Measurements from ENCODE around the gene KRTAP9-9.
"Not testable (repeated sequence)": the region's sequence is repeated elsewhere in the genome, so short reads cannot be mapped to it uniquely, and the experiment has no call there.

The KRTAP9-9 gene

DNA sequence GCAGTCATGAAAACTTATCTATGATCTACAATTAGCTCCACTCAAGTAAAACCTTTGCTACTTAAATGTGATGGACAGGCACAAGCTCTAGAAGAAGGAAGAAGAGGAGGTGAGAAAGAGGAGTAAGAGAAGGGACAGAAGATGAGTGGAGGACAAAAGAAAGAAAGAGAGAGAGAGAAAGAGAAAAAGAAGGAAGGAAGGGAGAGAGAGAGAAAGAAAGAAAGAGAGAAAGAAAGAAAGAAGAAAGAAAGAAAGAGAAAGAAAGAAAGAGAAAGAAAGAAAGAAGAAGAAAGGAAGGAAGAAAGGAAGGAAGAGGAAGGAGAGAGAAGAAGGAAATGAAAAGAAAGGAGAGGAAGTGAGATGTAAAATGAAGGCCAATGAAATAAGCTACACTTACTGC, 25.1 kb upstream of the KRTAP9-9 start:
- no peaks in the 10 kb centered on the region for H3K4me1 ChIP-seq (ENCODE audit: control insufficient read depth, low read length)
- no peaks in the 10 kb centered on the region for H3F3A ChIP-seq (ENCODE audit: control insufficient read depth, insufficient read depth)
- H3K27ac ChIP-seq (ENCODE audit: low read depth, low read length) = no peak overlapping the region
- no peak for TF ChIP-seq EZH2phosphoT487 (IDR thresholded peaks at IDR 0.05; ENCODE audit: borderline replicate concordance, low read length)
- TF ChIP-seq, protein P1, sequence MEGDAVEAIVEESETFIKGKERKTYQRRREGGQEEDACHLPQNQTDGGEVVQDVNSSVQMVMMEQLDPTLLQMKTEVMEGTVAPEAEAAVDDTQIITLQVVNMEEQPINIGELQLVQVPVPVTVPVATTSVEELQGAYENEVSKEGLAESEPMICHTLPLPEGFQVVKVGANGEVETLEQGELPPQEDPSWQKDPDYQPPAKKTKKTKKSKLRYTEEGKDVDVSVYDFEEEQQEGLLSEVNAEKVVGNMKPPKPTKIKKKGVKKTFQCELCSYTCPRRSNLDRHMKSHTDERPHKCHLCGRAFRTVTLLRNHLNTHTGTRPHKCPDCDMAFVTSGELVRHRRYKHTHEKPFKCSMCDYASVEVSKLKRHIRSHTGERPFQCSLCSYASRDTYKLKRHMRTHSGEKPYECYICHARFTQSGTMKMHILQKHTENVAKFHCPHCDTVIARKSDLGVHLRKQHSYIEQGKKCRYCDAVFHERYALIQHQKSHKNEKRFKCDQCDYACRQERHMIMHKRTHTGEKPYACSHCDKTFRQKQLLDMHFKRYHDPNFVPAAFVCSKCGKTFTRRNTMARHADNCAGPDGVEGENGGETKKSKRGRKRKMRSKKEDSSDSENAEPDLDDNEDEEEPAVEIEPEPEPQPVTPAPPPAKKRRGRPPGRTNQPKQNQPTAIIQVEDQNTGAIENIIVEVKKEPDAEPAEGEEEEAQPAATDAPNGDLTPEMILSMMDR (IDR thresholded peaks at IDR 0.05; ENCODE audit: low read depth, low read length, poor library complexity, severe bottlenecking) = no peak
- H3K4me3 ChIP-seq (ENCODE audit: low read length) = no peak overlapping the region
- H3K36me3 ChIP-seq (ENCODE audit: control insufficient read depth, low read length) = no peaks in the 10 kb centered on the region
- H3K4me2 ChIP-seq (ENCODE audit: low read length) = no peak overlapping the region
- H3K9me2 ChIP-seq (replicated peaks; ENCODE audit: control insufficient read depth, low read length) = no peaks in the 10 kb centered on the region
- no peaks in the 10 kb centered on the region for H3K9me3 ChIP-seq (ENCODE audit: control insufficient read depth, insufficient read depth, low read length)
- H4K20me1 ChIP-seq (ENCODE audit: control insufficient read depth, insufficient read depth, low read depth, low read length) = no peaks in the 10 kb centered on the region
- no peaks in the 10 kb centered on the region for H3K79me2 ChIP-seq (ENCODE audit: control insufficient read depth, low read length)
- H3K27me3 ChIP-seq (ENCODE audit: control insufficient read depth, low read length) = peaks cover 3% of the 10 kb centered on the region

DNA sequence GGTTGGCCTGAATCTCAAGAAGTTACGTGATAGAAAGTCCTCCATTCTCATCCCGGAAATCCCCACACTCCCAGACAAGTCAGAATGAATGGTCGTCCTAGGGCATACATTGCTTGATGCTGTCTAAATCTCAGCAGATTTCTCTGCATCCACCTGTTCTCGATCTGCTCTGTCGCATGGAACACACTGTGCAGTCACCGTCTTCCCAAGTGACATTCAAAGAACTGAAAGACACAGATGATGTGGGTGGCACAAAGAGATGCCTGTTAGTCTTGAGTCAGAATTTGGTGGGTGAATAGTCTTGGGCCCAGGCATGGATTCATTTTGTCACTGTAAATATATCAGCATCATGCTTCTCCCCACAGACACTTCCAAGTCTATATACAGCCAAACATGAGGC, 23.5 kb upstream of the KRTAP9-9 start:
- peaks cover 5% of the 10 kb centered on the region for H3K27me3 ChIP-seq (ENCODE audit: control insufficient read depth, low read length)
- no peaks in the 10 kb centered on the region for H3K36me3 ChIP-seq (ENCODE audit: control insufficient read depth, low read length)
- no peaks in the 10 kb centered on the region for H3K79me2 ChIP-seq (ENCODE audit: control insufficient read depth, low read length)
- no peaks in the 10 kb centered on the region for H3K9me2 ChIP-seq (replicated peaks; ENCODE audit: control insufficient read depth, low read length)
- no peak overlapping the region for H3K4me2 ChIP-seq (ENCODE audit: low read length)
- H3K9me3 ChIP-seq (ENCODE audit: control insufficient read depth, insufficient read depth, low read length) = no peaks in the 10 kb centered on the region
- H3K4me1 ChIP-seq (ENCODE audit: control insufficient read depth, low read length) = no peaks in the 10 kb centered on the region
- H3K27ac ChIP-seq (ENCODE audit: low read depth, low read length) = no peak overlapping the region
- H3K4me3 ChIP-seq (ENCODE audit: low read length) = no peak overlapping the region
- H4K20me1 ChIP-seq (ENCODE audit: control insufficient read depth, insufficient read depth, low read depth, low read length) = no peaks in the 10 kb centered on the region
- H3F3A ChIP-seq (ENCODE audit: control insufficient read depth, insufficient read depth) = no peaks in the 10 kb centered on the region
- TF ChIP-seq, protein P1 (IDR thresholded peaks at IDR 0.05; ENCODE audit: low read depth, low read length, poor library complexity, severe bottlenecking) = no peak
- no peak for TF ChIP-seq EZH2phosphoT487 (IDR thresholded peaks at IDR 0.05; ENCODE audit: borderline replicate concordance, low read length)

DNA sequence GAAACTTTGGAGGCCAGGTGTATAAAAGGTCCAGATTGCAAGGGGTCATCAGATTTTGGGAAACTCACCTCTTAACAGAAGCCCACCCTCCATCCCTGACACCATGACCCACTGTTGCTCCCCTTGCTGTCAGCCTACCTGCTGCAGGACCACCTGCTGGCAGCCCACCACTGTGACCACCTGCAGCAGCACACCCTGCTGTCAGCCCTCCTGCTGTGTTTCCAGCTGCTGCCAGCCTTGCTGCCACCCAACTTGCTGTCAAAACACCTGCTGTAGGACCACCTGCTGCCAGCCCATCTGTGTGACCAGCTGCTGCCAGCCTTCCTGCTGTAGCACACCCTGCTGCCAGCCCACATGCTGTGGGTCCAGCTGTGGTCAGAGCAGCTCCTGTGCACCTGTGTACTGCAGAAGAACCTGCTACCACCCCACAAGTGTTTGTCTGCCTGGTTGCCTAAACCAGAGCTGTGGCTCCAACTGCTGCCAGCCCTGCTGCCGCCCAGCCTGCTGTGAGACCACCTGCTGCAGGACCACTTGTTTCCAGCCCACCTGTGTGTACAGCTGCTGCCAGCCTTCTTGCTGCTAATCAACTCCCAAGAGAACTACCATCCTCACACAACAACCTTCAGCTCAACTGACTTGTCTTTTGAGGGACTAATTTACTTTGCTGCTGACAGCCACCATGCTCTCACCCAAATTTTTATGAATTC, 22.6 kb upstream of the KRTAP9-9 start, which contains the start of gene KRTAP9-3:
Gene KRTAP9-3 (plus strand): TSS at position 51 of the 707 bp plus-strand sequence. CDS start 53 bp downstream, at position 104.
- not testable (repeated sequence) for H3K9me3 ChIP-seq (ENCODE audit: control insufficient read depth, insufficient read depth, low read length); H3K27me3 ChIP-seq (ENCODE audit: control insufficient read depth, low read length); H3F3A ChIP-seq (ENCODE audit: control insufficient read depth, insufficient read depth); H3K9me2 ChIP-seq (replicated peaks; ENCODE audit: control insufficient read depth, low read length); H4K20me1 ChIP-seq (ENCODE audit: control insufficient read depth, insufficient read depth, low read depth, low read length); H3K4me2 ChIP-seq (ENCODE audit: low read length); H3K4me1 ChIP-seq (ENCODE audit: control insufficient read depth, low read length); H3K27ac ChIP-seq (ENCODE audit: low read depth, low read length); H3K79me2 ChIP-seq (ENCODE audit: control insufficient read depth, low read length); H3K36me3 ChIP-seq (ENCODE audit: control insufficient read depth, low read length); H3K4me3 ChIP-seq (ENCODE audit: low read length)

DNA sequence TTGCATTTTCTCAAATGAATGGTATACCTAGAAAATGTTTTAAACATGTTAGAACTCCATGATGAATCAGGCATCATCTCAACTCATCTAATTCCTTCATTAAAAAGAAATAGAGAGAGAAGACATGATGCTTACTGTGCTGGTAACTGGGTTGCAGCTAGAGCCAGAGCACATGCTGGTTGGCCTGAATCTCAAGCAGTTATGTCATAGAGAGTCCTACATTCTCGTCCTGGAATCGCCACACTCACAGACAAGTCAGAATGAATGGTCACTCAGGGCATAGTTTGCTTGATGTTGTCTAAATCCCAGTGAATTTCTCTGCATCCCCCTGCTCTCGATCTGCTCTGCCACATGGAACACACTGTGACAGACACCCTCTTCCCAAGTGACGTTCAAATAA, 18.1 kb upstream of the KRTAP9-9 start:
- H3K36me3 ChIP-seq (ENCODE audit: control insufficient read depth, low read length); H3K9me3 ChIP-seq (ENCODE audit: control insufficient read depth, insufficient read depth, low read length); H3K4me3 ChIP-seq (ENCODE audit: low read length); H3K27me3 ChIP-seq (ENCODE audit: control insufficient read depth, low read length); H3K79me2 ChIP-seq (ENCODE audit: control insufficient read depth, low read length); H3K9me2 ChIP-seq (replicated peaks; ENCODE audit: control insufficient read depth, low read length); H3K4me1 ChIP-seq (ENCODE audit: control insufficient read depth, low read length); H4K20me1 ChIP-seq (ENCODE audit: control insufficient read depth, insufficient read depth, low read depth, low read length); H3F3A ChIP-seq (ENCODE audit: control insufficient read depth, insufficient read depth); H3K27ac ChIP-seq (ENCODE audit: low read depth, low read length); H3K4me2 ChIP-seq (ENCODE audit: low read length): not testable (repeated sequence)

DNA sequence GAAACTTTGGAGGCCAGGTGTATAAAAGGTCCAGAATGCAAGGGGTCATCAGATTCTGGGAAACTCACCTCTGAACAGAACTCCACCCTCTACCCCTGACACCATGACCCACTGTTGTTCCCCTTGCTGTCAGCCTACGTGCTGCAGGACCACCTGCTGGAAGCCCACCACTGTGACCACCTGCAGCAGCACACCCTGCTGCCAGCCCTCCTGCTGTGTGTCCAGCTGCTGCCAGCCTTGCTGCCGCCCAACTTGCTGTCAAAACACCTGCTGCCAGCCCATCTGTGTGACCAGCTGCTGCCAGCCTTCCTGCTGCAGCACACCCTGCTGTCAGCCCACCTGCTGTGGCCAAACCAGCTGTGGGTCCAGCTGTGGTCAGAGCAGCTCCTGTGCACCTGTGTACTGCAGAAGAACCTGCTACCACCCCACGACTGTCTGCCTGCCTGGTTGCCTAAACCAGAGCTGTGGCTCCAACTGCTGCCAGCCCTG, 17.2 kb upstream of the KRTAP9-9 start, which contains the start of gene KRTAP9-8:
Gene KRTAP9-8 (plus strand): TSS at position 51 of the 489 bp plus-strand sequence. CDS start 53 bp downstream, at position 104.
- not testable (repeated sequence) for H3K36me3 ChIP-seq (ENCODE audit: control insufficient read depth, low read length); H3K27ac ChIP-seq (ENCODE audit: low read depth, low read length); H3F3A ChIP-seq (ENCODE audit: control insufficient read depth, insufficient read depth); H3K9me3 ChIP-seq (ENCODE audit: control insufficient read depth, insufficient read depth, low read length); H3K9me2 ChIP-seq (replicated peaks; ENCODE audit: control insufficient read depth, low read length); H4K20me1 ChIP-seq (ENCODE audit: control insufficient read depth, insufficient read depth, low read depth, low read length); H3K79me2 ChIP-seq (ENCODE audit: control insufficient read depth, low read length); H3K4me1 ChIP-seq (ENCODE audit: control insufficient read depth, low read length); H3K27me3 ChIP-seq (ENCODE audit: control insufficient read depth, low read length); H3K4me2 ChIP-seq (ENCODE audit: low read length); H3K4me3 ChIP-seq (ENCODE audit: low read length)

DNA sequence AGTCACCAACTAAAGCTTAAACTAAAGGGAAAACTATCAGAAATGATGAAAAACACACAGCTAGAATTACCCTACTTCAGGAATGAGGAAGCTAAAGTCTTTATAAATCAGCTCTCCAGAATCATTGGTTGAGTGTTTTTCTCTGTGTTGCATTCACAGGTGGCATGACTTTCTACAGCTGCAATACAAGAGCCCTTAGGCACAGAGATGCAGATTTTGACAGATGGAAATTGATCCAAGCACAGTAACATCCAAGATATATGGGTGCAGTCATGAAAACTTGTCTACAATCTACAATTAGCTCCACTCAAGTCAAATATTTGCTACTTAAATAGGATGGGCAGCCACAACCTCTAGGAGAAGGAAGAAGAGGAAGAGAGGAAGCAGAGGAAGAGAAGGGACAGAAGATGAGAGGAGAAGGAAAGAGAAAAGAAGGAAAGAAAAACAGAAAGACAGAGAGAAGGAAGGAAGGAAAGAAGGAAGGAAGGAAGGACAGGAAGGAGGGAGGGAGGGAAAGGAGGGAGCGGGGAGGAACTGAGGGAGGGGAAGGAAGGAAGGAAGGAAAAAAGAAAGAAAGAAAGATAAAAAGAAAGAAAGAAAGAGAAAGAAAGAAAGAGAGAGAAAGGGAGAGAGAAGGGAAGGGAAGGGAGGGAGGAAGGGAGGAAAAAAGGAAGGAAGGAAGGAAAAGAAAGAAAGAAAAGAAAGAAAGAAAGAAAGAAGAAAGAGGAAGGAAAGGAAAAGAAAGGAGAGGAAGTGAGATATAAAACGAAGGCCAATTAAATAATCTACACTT, 8.0 kb upstream of the KRTAP9-9 start:
- H3F3A ChIP-seq (ENCODE audit: control insufficient read depth, insufficient read depth); H3K4me1 ChIP-seq (ENCODE audit: control insufficient read depth, low read length); H3K27me3 ChIP-seq (ENCODE audit: control insufficient read depth, low read length); H3K27ac ChIP-seq (ENCODE audit: low read depth, low read length); H3K79me2 ChIP-seq (ENCODE audit: control insufficient read depth, low read length); H3K36me3 ChIP-seq (ENCODE audit: control insufficient read depth, low read length); H3K4me2 ChIP-seq (ENCODE audit: low read length); H3K4me3 ChIP-seq (ENCODE audit: low read length); H4K20me1 ChIP-seq (ENCODE audit: control insufficient read depth, insufficient read depth, low read depth, low read length); H3K9me2 ChIP-seq (replicated peaks; ENCODE audit: control insufficient read depth, low read length); H3K9me3 ChIP-seq (ENCODE audit: control insufficient read depth, insufficient read depth, low read length): not testable (repeated sequence)

All from DOHH2 (cell line).